Natural killer cell treated with Interleukin-12 subunit alpha and Interleukin-12 subunit beta and Interleukin-15 and Interleukin-18, amount 100 ng/mL, for 72 hours (primary cell): ENCODE measurements around the gene TOGARAM2. TPM values are rescaled to one million over a fixed set of nuclear protein-coding genes. Genes with fewer than 3 reads are reported as not detected.
A peak's percentile ranks its signal among the peaks of the same experiment; 100 is the strongest.

ENCODE experiments used
- ATAC-seq, 2 donors: fragments of 150-1000 bp; cut with Tn5 transposase in 1 of 2; sonication (Bioruptor Pico), chemical (Tn5 transposase) in 1 of 2; 2 replicates each; pipeline ENCODE4 v1.10.0; 2021
- DNase-seq: peaks from one replicate; pipeline ENCODE4 v3.0.0; 2022; ENCODE audit warnings: low spot score
- H3K27ac Mint-ChIP-seq, 2 donors: 1 replicate in 1 of 2; 2 replicates in 1 of 2; pipeline ENCODE4 v1.8.0; 2022; ENCODE audit warnings: mixed read lengths in 2 of 2, mild to moderate bottlenecking in 1 of 2, moderate library complexity in 1 of 2
- H3K27me3 Mint-ChIP-seq, 2 donors: 1 replicate in 1 of 2; 2 replicates in 1 of 2; pipeline ENCODE4 v1.8.0; 2022; ENCODE audit warnings: mixed read lengths in 2 of 2
- H3K36me3 Mint-ChIP-seq: one replicate; pipeline ENCODE4 v1.8.0; 2022; ENCODE audit warnings: mixed read lengths
- H3K4me1 Mint-ChIP-seq, 2 donors: 1 replicate in 1 of 2; 2 replicates in 1 of 2; pipeline ENCODE4 v1.8.0; 2022; ENCODE audit warnings: low read depth in 2 of 2, mixed read lengths in 2 of 2, mild to moderate bottlenecking in 1 of 2
- H3K4me3 Mint-ChIP-seq: one replicate; pipeline ENCODE4 v1.8.0; 2022; ENCODE audit warnings: mixed read lengths
- H3K9me3 Mint-ChIP-seq: 2 replicates; pipeline ENCODE4 v1.8.0; 2022; ENCODE audit warnings: mixed read lengths
- total RNA-seq, 2 donors: library from RNA; stranded (reverse); gene quantifications; one replicate each; pipeline ENCODE4 v1.2.3, GENCODE V29; 2022

The TOGARAM2 gene
- total RNA-seq, 2 donors from 2014 or later: 6.8 to 7.7 TPM

DNA sequence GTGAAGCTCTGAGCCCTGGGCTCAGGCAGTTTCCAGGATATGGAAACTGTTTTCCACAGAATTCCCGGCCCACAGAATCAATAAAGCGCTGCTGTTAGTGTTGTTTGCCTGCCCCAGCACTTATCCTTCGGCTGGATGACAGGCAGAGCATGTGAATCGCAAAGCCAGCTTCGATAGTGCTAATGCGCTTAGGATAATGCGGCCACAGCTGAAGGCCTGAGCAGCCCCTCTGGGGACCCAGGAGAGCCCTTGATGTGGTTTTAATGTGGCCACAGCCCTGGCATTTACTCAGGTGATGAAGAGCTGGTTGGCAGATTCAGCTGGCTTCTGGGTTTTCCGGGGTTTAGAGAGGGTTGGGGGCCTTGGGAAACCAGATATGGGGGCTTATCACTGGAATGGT is 69.5 kb downstream of the TOGARAM2 start:
- DNase-seq (no peak), ATAC-seq (no peak)
- peak overlapping the region in 1 of 2 donors; percentile 13 for H3K27ac Mint-ChIP-seq
- H3K27me3 Mint-ChIP-seq: no peaks in the 10 kb centered on the region
- H3K4me1 Mint-ChIP-seq: peaks cover 0 to 3% of the 10 kb centered on the region in 2 donors
- H3K4me3 Mint-ChIP-seq: no peak overlapping the region
- no peaks in the 10 kb centered on the region for H3K9me3 Mint-ChIP-seq
- H3K36me3 Mint-ChIP-seq: no peaks in the 10 kb centered on the region

DNA sequence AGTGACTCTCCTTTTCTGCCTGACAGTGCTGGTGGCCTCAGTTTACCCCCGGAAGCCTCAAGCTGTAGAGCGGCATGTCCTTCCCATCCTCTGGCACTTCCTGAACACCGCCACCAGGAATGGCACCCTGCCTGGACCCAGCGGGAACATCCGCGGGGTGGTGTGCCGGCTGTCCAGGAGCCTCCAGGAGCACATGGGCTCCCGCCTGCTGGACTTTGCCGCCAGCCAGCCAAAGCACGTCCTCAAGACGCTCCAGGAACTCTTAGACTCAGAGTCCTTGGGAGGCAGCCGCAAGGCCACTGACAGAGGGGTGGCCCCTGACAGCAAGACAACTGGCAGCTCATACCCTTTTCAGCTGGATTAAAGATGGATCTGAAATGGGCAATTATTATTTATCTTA is 70.6 kb downstream of the TOGARAM2 start:
- H3K4me1 Mint-ChIP-seq: peaks cover 0 to 3% of the 10 kb centered on the region in 2 donors
- H3K27me3 Mint-ChIP-seq: no peaks in the 10 kb centered on the region
- H3K27ac Mint-ChIP-seq: no peak overlapping the region
- H3K4me3 Mint-ChIP-seq: no peak overlapping the region
- H3K9me3 Mint-ChIP-seq: no peaks in the 10 kb centered on the region
- DNase-seq (no peak), ATAC-seq (no peak)
- H3K36me3 Mint-ChIP-seq: no peaks in the 10 kb centered on the region

DNA sequence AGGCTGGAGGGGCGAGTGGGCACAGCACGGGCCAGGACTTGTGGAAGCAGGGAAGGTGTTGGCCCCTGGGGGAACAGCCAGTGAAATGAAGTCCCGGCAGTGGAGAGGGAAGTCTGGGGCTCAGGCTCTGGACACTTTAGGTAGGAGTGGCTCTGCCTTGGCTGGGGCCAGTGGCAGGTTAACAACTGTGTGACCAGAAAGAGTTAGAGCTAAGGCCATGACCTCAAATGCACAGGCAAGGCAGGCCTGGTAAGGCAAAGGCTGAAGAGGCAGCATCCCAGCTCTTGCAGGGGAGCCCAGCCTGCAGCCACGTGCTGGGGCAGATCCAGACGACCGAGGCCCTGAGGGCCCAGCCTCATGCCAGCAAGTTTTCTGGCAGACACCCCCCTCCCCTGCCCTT is 71.7 kb downstream of the TOGARAM2 start:
- ATAC-seq: no peak
- no peak for DNase-seq
- Mint-ChIP-seq H3K9me3 (no peaks in the 10 kb centered on the region), H3K27me3 (no peaks in the 10 kb centered on the region), H3K4me3 (no peak overlapping the region), H3K36me3 (no peaks in the 10 kb centered on the region), H3K4me1 (no peaks in the 10 kb centered on the region), H3K27ac (no peak overlapping the region)

DNA sequence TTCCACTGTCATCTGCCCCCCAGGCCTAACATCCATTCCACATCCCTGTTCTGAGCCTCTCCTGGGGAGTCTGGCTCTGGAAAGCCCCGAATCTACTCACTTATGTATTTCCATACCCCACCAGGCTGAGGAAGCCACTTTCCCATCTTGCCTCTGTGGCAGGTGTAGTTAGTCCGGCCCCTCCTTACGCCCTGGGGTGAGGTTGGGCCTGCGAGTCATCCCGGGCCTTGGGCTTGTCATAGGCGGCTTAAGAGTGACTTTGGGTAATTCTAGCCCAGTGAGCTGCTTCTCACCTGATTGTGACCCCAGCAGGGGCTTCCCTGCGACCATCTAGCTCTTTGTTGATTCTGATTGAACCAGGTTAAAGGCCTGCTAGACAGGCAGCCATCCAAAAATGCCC is 72.1 kb downstream of the TOGARAM2 start:
- H3K36me3 Mint-ChIP-seq: no peaks in the 10 kb centered on the region

DNA sequence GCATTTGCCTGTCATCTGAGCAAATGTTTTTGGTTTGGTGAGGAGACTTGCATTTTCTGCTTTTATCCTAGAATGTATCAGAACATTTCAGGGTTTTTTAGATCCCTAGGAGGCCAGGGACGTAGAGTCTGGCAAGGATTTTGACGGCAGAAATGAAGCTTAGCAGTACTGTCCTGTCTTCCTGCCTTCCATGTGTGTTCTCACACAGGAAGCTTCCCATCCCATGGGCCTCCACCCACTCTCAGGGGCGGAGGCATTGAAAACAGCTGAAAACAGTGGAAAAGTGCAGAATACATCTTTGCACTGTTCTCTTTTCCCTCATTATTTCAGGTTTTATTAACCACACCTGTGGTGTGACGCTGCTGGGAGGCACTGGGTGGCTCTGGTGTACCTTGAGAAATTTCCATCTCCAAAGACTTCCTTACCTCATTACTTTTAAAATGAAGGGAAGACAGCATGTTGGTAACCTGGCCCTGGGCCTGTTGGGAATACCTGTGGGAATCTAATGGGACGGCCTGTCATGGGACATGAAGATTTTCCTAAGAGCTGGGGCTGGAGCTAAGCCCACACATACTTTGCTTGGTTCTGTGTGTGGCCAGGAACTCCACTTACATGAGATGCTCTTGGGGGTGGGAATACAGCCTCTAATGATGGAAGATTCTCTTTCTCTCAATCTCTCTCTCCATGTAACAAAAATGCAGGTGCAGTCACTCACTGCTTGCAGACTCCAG is 72.7 kb downstream of the TOGARAM2 start:
- Mint-ChIP-seq H3K9me3 (no peaks in the 10 kb centered on the region), H3K4me1 (no peaks in the 10 kb centered on the region), H3K36me3 (no peaks in the 10 kb centered on the region), H3K27me3 (no peaks in the 10 kb centered on the region), H3K4me3 (no peak overlapping the region), H3K27ac (no peak overlapping the region)
- no peak for ATAC-seq
- DNase-seq: no peak

More for the DNA sequence above, 72.1 kb downstream of the TOGARAM2 start:
- no peak for DNase-seq
- Mint-ChIP-seq H3K27ac (no peak overlapping the region), H3K9me3 (no peaks in the 10 kb centered on the region), H3K27me3 (no peaks in the 10 kb centered on the region), H3K4me1 (no peaks in the 10 kb centered on the region), H3K4me3 (no peak overlapping the region)
- no peak for ATAC-seq

DNA sequence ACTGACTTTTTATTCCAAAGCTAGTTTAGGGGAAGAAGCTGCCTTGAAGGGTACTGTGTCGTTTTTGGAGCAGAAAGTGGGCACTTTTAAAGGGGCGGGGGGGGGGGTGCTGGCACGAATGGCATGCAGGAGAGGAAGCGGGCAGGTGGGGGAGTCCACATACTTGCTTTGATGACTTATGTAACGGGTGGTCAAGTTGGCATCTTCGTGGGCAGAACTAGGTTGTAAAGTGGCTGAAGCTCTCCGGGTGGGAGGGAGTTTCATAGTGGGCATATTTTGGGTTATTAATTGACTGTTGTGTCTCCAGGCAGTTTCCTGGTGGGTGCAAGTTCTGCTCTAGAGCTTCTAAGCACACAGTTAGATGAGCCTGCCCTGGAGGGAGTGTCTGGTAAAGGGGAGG is 73.3 kb downstream of the TOGARAM2 start:
- no peaks in the 10 kb centered on the region for H3K9me3 Mint-ChIP-seq
- H3K4me1 Mint-ChIP-seq: no peaks in the 10 kb centered on the region
- no peaks in the 10 kb centered on the region for H3K36me3 Mint-ChIP-seq
- no peaks in the 10 kb centered on the region for H3K27me3 Mint-ChIP-seq
- DNase-seq: no peak
- no peak overlapping the region for H3K4me3 Mint-ChIP-seq
- ATAC-seq: no peak
- H3K27ac Mint-ChIP-seq: no peak overlapping the region

DNA sequence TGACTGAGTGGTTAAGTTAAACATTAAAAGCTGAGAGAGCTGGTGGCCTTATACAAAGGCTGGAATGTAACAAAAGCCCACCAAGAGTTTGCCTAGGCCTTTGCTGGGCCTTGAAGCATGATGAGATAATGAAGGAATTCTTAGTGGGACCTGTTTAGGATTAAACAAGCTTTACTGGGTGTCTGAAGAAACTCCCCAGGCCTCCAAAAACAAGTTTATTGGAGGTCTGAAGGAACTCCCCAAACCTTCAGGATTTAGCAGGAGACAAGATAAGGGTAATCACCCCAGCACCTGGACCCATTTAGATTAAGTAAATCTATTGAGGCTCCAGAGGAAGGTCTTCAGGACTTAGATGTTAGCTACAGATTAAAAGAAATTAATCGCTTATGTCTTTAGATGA is 74.5 kb downstream of the TOGARAM2 start:
- no peak overlapping the region for H3K4me3 Mint-ChIP-seq
- H3K27ac Mint-ChIP-seq: no peak overlapping the region
- H3K4me1 Mint-ChIP-seq: no peaks in the 10 kb centered on the region

DNA sequence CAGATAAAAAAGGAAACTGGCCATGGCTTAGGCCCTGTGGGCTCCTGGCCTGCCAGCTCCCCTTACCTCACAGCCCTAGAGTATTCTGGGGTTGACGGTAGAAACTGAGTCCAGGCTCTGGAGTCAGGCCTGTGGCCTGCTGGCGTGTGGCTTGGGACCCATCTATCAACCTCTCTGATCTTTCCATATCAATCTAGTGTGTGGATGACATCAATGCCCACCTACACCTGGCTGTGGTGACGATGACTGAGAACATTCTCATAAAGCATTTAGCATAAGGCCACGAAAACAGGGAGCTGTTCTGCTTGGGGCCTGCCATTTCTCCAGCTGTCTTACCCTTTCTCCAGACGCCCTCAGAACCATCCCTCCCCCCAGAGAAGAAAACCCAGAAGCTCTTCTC is 75.4 kb downstream of the TOGARAM2 start:
- DNase-seq: no peak
- no peaks in the 10 kb centered on the region for H3K4me1 Mint-ChIP-seq

More for the DNA sequence above, 74.5 kb downstream of the TOGARAM2 start:
- no peaks in the 10 kb centered on the region for H3K9me3 Mint-ChIP-seq
- H3K36me3 Mint-ChIP-seq: no peaks in the 10 kb centered on the region
- DNase-seq: no peak
- ATAC-seq: no peak
- no peaks in the 10 kb centered on the region for H3K27me3 Mint-ChIP-seq

DNA sequence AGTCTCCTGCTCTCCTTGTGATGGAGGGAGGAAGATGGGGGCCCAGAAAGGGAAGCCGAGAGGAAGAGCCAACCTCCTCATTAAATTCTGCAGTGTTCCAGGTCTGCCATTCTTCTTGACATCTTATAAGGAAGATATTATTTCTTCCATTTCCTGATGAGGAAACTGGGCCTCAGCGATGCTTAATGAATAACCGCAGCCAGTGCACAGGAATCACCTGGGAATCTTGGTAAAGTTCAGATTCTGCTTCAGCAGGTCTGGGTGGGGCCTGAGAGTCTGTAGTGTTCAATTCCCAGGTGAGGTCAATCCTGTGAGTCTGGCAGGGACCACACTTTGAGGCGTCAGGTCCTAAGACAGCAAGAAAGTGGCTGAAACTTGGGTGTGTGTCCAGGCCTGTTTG is 75.9 kb downstream of the TOGARAM2 start:
- no peaks in the 10 kb centered on the region for H3K9me3 Mint-ChIP-seq
- DNase-seq (no peak), ATAC-seq (no peak)
- no peak overlapping the region for H3K4me3 Mint-ChIP-seq
- no peaks in the 10 kb centered on the region for H3K4me1 Mint-ChIP-seq
- H3K27ac Mint-ChIP-seq: no peak overlapping the region
- H3K36me3 Mint-ChIP-seq: no peaks in the 10 kb centered on the region
- no peaks in the 10 kb centered on the region for H3K27me3 Mint-ChIP-seq

More for the DNA sequence above, 75.4 kb downstream of the TOGARAM2 start:
- H3K36me3 Mint-ChIP-seq: no peaks in the 10 kb centered on the region
- H3K27me3 Mint-ChIP-seq: no peaks in the 10 kb centered on the region
- no peak for ATAC-seq
- H3K4me3 Mint-ChIP-seq: no peak overlapping the region
- no peaks in the 10 kb centered on the region for H3K9me3 Mint-ChIP-seq
- peak overlapping the region in 1 of 2 donors; percentile 54 for H3K27ac Mint-ChIP-seq

DNA sequence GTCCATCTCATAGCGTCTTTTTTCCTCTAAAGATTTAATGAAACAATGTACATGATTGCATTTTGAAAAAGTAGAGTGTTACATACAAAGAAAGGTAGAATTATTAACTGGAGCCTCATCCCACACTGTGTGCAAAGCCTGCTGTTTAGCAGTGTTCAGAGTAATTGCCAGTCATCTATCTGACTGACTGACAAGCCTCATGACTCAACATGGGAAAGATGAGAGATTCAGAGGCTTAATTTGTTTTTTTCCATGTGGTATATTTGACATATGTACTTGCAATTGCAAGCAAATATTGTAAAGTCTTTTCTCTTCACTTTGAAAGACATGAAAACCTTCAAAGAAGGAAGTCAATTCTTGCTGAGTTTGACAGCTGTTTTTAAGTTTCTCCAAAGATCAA is 78.5 kb downstream of the TOGARAM2 start:
- Mint-ChIP-seq H3K9me3 (no peaks in the 10 kb centered on the region), H3K27me3 (no peaks in the 10 kb centered on the region), H3K36me3 (no peaks in the 10 kb centered on the region), H3K4me1 (no peaks in the 10 kb centered on the region), H3K27ac (peak overlapping the region in 1 of 2 donors; percentile 47), H3K4me3 (no peak overlapping the region)
- ATAC-seq (no peak), DNase-seq (no peak)

DNA sequence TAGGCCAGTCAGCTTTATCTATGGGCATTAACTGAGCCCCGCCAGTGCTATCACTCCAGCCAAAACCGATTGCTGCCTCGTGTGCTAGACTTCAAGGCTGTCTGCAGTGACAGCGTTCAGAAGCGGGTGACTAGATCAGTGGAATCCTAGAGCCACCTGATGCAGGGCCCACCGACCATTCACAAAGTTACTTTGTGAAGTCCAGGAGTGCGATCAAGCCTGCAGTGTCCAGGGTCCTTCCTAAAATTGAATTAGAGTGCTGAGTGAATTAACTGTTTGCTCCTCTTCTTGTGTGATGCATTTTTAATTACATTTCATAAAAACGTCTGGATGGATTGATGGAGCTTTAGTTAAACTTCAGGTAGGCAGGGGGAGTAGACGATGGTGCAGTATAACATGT is 79.3 kb downstream of the TOGARAM2 start:
- Mint-ChIP-seq H3K27ac (no peak overlapping the region), H3K36me3 (no peaks in the 10 kb centered on the region), H3K4me1 (no peaks in the 10 kb centered on the region), H3K27me3 (no peaks in the 10 kb centered on the region), H3K4me3 (no peak overlapping the region), H3K9me3 (no peaks in the 10 kb centered on the region)
- ATAC-seq: no peak
- no peak for DNase-seq

DNA sequence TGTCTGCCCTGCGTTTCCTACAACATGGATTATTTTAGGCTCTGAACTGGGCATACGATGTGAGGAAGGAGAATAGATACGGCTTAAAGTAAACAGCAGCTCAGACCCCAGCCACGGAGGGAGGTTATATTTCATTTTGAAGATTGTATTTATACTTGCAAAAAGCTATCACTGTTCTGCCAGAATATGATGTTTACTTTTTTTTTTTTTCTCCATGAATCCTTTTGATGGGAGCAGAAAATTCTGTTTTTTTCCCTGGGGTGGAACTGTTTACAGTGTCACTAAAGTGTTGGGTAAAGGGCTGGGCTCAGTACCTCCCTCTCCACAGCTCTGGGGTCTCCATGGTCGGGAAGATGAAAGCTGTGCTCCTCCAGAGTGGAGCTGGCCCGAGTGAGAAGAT is 80.1 kb downstream of the TOGARAM2 start:
- Mint-ChIP-seq H3K36me3 (no peaks in the 10 kb centered on the region), H3K9me3 (no peaks in the 10 kb centered on the region), H3K27me3 (no peaks in the 10 kb centered on the region), H3K4me3 (no peak overlapping the region), H3K4me1 (no peaks in the 10 kb centered on the region), H3K27ac (no peak overlapping the region)
- no peak for DNase-seq
- ATAC-seq: no peak

DNA sequence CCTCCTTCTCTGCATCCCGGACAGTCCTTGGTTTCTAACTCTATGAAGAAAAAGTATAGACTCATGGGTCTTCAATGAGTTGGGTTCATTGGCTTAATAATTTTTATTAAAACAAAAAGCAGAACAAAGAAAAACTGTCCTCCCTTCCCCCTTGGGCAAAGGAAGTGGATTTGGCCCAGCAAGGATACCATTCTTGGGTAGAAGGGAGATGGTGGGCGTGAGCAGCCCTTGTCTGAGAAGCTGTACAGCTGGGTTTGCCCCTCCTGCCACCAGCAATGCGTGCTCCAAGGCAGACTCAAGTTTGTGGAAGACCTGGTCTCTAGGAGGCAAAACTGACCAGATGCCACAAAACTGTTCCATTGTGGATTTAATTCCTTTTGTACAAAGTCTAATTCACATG is 80.5 kb downstream of the TOGARAM2 start:
- Mint-ChIP-seq H3K4me3 (no peak overlapping the region), H3K27ac (no peak overlapping the region), H3K36me3 (no peaks in the 10 kb centered on the region), H3K4me1 (no peaks in the 10 kb centered on the region), H3K27me3 (no peaks in the 10 kb centered on the region), H3K9me3 (no peaks in the 10 kb centered on the region)
- no peak for DNase-seq
- no peak for ATAC-seq

DNA sequence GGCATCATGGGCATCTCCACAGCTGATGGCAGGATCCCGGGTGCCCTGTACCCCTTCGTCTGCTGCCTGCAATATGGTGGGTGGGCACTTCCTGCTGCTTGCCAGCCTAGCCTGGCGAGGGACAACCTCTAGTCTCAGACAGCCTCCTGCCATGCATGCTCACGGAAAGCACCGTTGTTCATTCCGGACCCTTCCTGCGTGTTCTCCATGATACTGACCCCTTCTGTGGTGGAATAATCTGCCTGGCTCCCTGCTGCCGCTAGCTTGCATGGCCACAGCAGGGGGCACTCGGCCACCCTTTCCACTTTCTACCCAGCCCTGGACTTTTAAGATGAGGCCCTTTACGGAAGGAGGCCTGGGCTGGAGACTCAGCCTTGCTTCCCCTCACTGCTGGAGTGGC is 81.3 kb downstream of the TOGARAM2 start:
- Mint-ChIP-seq H3K36me3 (no peaks in the 10 kb centered on the region), H3K4me1 (no peaks in the 10 kb centered on the region), H3K4me3 (no peak overlapping the region), H3K27me3 (no peaks in the 10 kb centered on the region), H3K9me3 (no peaks in the 10 kb centered on the region), H3K27ac (no peak overlapping the region)
- no peak for ATAC-seq
- DNase-seq: no peak

DNA sequence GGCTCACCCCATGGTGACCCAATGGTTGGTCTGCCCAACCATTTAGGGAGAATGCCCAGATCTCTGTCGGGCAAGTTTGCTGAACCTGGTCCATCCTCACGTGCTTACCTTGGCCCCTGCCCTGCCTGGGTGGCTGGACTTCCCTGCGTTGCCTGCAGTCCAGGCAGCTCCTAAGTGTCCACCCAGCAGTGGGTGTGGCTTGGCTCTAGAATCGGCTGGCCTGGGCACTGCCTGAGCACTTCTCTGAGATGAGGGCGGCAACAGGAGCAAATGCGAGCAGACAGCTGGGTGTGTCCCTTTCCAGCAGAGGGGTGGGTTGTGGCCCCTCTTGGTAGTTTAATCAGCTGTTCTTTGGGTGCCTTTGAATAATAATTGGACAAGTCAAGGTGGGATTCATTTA is 82.0 kb downstream of the TOGARAM2 start:
- Mint-ChIP-seq H3K36me3 (no peaks in the 10 kb centered on the region), H3K4me3 (no peak overlapping the region), H3K27ac (no peak overlapping the region), H3K4me1 (no peaks in the 10 kb centered on the region), H3K27me3 (no peaks in the 10 kb centered on the region), H3K9me3 (no peaks in the 10 kb centered on the region)
- ATAC-seq (no peak), DNase-seq (no peak)
